GM12801 (cell line): ENCODE measurements around the gene TEAD4.

Experiments used
- TF ChIP-seq, protein P1 (sequence below): IDR thresholded peaks from one replicate; pipeline ENCODE4 v1.5.1; 2011; ENCODE audit warnings: control low read depth; ENCODE audit not compliant: insufficient read length; ENCODE audit errors: extremely low read depth

The TEAD4 gene

GRCh38 chr12:3047961-3048360, 88.8 kb downstream of the TEAD4 start:
- TF ChIP-seq, protein P1, sequence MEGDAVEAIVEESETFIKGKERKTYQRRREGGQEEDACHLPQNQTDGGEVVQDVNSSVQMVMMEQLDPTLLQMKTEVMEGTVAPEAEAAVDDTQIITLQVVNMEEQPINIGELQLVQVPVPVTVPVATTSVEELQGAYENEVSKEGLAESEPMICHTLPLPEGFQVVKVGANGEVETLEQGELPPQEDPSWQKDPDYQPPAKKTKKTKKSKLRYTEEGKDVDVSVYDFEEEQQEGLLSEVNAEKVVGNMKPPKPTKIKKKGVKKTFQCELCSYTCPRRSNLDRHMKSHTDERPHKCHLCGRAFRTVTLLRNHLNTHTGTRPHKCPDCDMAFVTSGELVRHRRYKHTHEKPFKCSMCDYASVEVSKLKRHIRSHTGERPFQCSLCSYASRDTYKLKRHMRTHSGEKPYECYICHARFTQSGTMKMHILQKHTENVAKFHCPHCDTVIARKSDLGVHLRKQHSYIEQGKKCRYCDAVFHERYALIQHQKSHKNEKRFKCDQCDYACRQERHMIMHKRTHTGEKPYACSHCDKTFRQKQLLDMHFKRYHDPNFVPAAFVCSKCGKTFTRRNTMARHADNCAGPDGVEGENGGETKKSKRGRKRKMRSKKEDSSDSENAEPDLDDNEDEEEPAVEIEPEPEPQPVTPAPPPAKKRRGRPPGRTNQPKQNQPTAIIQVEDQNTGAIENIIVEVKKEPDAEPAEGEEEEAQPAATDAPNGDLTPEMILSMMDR = no peak

DNA sequence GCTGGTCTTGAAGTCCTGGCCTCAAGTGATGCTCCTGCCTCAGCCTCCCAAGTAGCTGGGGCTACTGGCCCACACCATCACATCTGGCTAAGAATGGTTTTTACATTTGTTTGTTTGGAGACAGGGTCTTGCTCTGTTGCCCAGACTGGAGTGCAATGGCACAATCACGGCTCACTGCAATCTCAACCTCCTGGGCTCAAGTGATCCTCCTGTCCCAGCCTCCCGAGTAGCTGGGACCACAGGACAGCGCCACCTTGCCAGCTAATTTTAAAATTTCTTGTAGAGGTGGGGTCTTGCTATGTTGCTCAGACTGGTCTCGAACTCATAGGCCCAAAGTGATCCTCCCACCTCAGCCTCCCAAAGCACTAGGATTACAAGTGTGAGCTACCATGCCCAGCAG, 89.3 kb downstream of the TEAD4 start:
- TF ChIP-seq, protein P1 = no peak

- TF ChIP-seq, protein P1 = no peak
These were observed 90.0 kb downstream of the TEAD4 start for GRCh38 chr12:3049176-3049575.

- TF ChIP-seq, protein P1 = no peak
These were observed 90.5 kb downstream of the TEAD4 start for GRCh38 chr12:3049611-3050249.

DNA sequence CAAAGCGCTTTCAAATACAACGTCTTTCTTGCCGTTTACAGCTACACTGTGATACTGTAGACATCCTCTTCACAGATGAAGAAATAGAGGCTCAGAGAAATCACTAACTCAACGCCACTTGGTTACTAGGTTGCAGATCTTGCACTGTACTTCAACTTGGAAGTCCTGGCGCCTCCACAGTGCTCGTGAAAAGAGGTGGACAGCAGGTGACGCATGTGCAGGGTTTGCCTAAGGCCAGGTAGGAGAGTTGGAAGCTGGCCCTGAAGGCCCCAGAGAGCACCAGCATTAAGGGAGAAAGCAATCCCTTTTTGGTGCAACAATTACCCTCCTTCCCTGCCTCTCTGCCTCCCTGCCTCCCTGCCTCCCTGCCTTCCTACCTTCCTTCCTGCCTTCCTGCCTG, 95.2 kb downstream of the TEAD4 start:
- TF ChIP-seq, protein P1 = no peak

DNA sequence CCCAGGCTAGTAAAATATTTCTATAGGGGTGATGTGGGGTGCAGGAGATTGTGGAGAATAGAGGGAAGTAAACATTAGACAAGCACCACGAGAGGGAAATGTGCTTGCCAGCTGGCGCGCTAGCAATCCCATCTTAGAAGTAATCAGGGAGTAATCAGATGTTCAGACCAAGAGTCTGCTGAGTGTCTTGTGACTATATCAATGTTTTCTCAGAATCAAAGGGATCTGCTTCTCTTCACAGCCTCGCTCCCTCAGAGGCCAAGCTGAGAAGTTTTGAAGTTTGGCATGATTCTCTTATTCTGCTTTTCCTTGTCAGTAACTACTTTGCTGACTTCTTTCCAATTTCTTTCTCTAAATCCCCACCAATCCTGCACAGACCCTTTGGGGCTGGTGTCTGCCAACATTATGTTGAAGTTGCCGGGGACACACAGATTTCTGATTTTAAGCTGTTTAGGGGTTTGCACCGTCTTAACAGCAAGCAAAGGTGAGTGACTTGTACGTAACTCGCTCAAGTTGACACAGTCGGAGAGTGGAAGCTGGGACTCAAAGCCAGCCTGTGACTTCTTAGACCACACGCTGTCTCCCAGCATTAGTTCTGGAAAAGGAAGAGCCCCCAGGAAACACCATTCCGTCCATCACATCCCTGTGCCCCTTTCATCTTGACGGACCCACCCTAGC, 96.0 kb downstream of the TEAD4 start:
- TF ChIP-seq, protein P1 = no peak

- TF ChIP-seq, protein P1 = no peak
These were observed 96.7 kb downstream of the TEAD4 start for GRCh38 chr12:3055704-3056467.
